WERI-Rb-1 (cell line): ENCODE data around the gene UST.

Experiments used
- DNase-seq: peaks from one replicate; pipeline ENCODE4 v3.0.0-alpha.2; 2020
- H3K27ac ChIP-seq: fragments of 250-450 bp; sonication (Bioruptor Pico); 2 replicates; pipeline ENCODE4 v1.5.1; 2020; ENCODE audit warnings: mild to moderate bottlenecking, moderate library complexity
- H3K27me3 ChIP-seq: fragments of 250-450 bp; sonication (Bioruptor Pico); 2 replicates; pipeline ENCODE4 v1.5.1; 2021; ENCODE audit warnings: mild to moderate bottlenecking, low read depth, moderate library complexity; ENCODE audit not compliant: insufficient read depth, severe bottlenecking
- H3K36me3 ChIP-seq: fragments of 250-450 bp; sonication (Bioruptor Pico); 2 replicates; pipeline ENCODE4 v1.5.1; 2020; ENCODE audit warnings: mild to moderate bottlenecking, moderate library complexity
- H3K4me3 ChIP-seq: 2 replicates; pipeline ENCODE4 v1.5.1; 2011; ENCODE audit warnings: low read depth, mild to moderate bottlenecking, control low read depth, low read length
- H3K9me3 ChIP-seq: fragments of 250-450 bp; sonication (Bioruptor Pico); 2 replicates; pipeline ENCODE4 v1.5.1; 2021; ENCODE audit warnings: mild to moderate bottlenecking, moderate library complexity; ENCODE audit not compliant: severe bottlenecking
- TF ChIP-seq, protein P1 (sequence below): IDR thresholded peaks from 2 replicates; pipeline ENCODE4 v1.5.1; 2011; ENCODE audit warnings: low read depth, mild to moderate bottlenecking, control low read depth, inconsistent platforms, low read length

Gene UST

GRCh38 chr6:148888856-148889255 lies 142.0 kb downstream of the UST start:
- Histone ChIP-seq H3K4me3 (no peak overlapping the region), H3K27ac (no peak overlapping the region), H3K9me3 (no peaks in the 10 kb centered on the region), H3K27me3 (no peaks in the 10 kb centered on the region), H3K36me3 (no peaks in the 10 kb centered on the region)
- TF ChIP-seq, protein P1, sequence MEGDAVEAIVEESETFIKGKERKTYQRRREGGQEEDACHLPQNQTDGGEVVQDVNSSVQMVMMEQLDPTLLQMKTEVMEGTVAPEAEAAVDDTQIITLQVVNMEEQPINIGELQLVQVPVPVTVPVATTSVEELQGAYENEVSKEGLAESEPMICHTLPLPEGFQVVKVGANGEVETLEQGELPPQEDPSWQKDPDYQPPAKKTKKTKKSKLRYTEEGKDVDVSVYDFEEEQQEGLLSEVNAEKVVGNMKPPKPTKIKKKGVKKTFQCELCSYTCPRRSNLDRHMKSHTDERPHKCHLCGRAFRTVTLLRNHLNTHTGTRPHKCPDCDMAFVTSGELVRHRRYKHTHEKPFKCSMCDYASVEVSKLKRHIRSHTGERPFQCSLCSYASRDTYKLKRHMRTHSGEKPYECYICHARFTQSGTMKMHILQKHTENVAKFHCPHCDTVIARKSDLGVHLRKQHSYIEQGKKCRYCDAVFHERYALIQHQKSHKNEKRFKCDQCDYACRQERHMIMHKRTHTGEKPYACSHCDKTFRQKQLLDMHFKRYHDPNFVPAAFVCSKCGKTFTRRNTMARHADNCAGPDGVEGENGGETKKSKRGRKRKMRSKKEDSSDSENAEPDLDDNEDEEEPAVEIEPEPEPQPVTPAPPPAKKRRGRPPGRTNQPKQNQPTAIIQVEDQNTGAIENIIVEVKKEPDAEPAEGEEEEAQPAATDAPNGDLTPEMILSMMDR = no peak
- DNase-seq = no peak

DNA sequence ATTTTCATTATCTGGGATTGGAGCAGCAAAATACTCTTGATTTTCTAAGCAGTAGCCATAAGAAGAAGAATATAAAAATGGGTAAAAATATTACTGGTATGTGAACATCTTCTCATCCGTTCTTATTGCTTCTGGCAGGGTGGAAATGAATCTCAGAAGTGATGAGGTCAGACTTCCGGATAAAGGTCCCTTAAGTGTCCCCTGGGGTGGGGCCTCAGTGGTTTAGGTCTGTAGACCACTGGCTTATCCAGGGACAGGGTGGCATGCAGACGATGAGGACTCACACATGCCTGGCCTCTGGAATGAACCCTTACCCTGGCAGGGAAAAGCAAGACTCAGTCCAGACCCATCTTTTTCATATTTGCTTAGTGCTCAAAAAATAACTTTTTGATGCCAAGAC lies 143.3 kb downstream of the UST start:
- TF ChIP-seq, protein P1 = no peak
- Histone ChIP-seq H3K36me3 (no peaks in the 10 kb centered on the region), H3K27ac (no peak overlapping the region), H3K9me3 (no peaks in the 10 kb centered on the region), H3K4me3 (no peak overlapping the region), H3K27me3 (no peaks in the 10 kb centered on the region)
- no peak for DNase-seq

- Histone ChIP-seq H3K36me3 (no peaks in the 10 kb centered on the region), H3K9me3 (no peaks in the 10 kb centered on the region), H3K27me3 (no peaks in the 10 kb centered on the region), H3K27ac (no peak overlapping the region), H3K4me3 (no peak overlapping the region)
- TF ChIP-seq, protein P1 = no peak
- DNase-seq = no peak
Measured at GRCh38 chr6:148890652-148891404, 144.0 kb downstream of the UST start.

GRCh38 chr6:148891405-148891783 lies 144.6 kb downstream of the UST start:
- no peak for DNase-seq

GRCh38 chr6:148892247-148892646 lies 145.4 kb downstream of the UST start:
- TF ChIP-seq, protein P1 = no peak

More at GRCh38 chr6:148891405-148891783, 144.6 kb downstream of the UST start:
- Histone ChIP-seq H3K36me3 (no peaks in the 10 kb centered on the region), H3K9me3 (no peaks in the 10 kb centered on the region), H3K4me3 (no peak overlapping the region), H3K27me3 (no peaks in the 10 kb centered on the region), H3K27ac (no peak overlapping the region)
- TF ChIP-seq, protein P1 = no peak

GRCh38 chr6:148893073-148893472 lies 146.2 kb downstream of the UST start:
- no peak overlapping the region for H3K4me3 ChIP-seq
- no peak for DNase-seq
- H3K27me3 ChIP-seq = no peaks in the 10 kb centered on the region
- H3K27ac ChIP-seq = no peak overlapping the region
- H3K9me3 ChIP-seq = no peaks in the 10 kb centered on the region
- no peaks in the 10 kb centered on the region for H3K36me3 ChIP-seq
- TF ChIP-seq, protein P1 = no peak

More at GRCh38 chr6:148892247-148892646, 145.4 kb downstream of the UST start:
- Histone ChIP-seq H3K36me3 (no peaks in the 10 kb centered on the region), H3K27ac (no peak overlapping the region), H3K9me3 (no peaks in the 10 kb centered on the region), H3K4me3 (no peak overlapping the region), H3K27me3 (no peaks in the 10 kb centered on the region)
- no peak for DNase-seq
